Ecto neural progenitor cell (in vitro differentiated cells): ENCODE results near the gene EXD3.
"Not testable (repeated sequence)": the region's sequence is repeated elsewhere in the genome, so short reads cannot be mapped to it uniquely, and the experiment has no call there.

Experiments
- DNase-seq: peaks from one replicate; pipeline ENCODE4 v3.0.0-alpha.2; 2018; ENCODE audit warnings: low spot score

The EXD3 gene

GRCh38 chr9:137422604-137423513 is at the start of gene EXD3, which contains the start of gene NOXA1:
Gene EXD3, minus strand, starts transcription at chr9:137423162. Its CDS starts 27,805 bp downstream, at chr9:137395357.
Gene NOXA1, plus strand, starts transcription at chr9:137423393. Its CDS starts 137 bp downstream, at chr9:137423530.
- DNase-seq = peak; percentile 97

GRCh38 chr9:137470785-137471184 is 47.8 kb upstream of the EXD3 start:
- no peak for DNase-seq

- no peak for DNase-seq
Observed at GRCh38 chr9:137467896-137468295, 44.9 kb upstream of the EXD3 start.

GRCh38 chr9:137467161-137467581 is 44.2 kb upstream of the EXD3 start:
- no peak for DNase-seq

GRCh38 chr9:137466389-137467085 is 43.6 kb upstream of the EXD3 start:
- not testable (repeated sequence) for DNase-seq

- DNase-seq = no peak
Observed at GRCh38 chr9:137465720-137466388, 42.9 kb upstream of the EXD3 start.

GRCh38 chr9:137465000-137465719 is 42.2 kb upstream of the EXD3 start:
- peak; percentile 41 for DNase-seq

- DNase-seq = peak; percentile 43
Observed at GRCh38 chr9:137464291-137464999, 41.5 kb upstream of the EXD3 start.

GRCh38 chr9:137463931-137464290 is 40.9 kb upstream of the EXD3 start:
- no peak for DNase-seq

- no peak for DNase-seq
Observed at GRCh38 chr9:137462986-137463930, 40.3 kb upstream of the EXD3 start.

GRCh38 chr9:137462396-137462985 is 39.5 kb upstream of the EXD3 start:
- no peak for DNase-seq

GRCh38 chr9:137461663-137462395 is 38.9 kb upstream of the EXD3 start:
- peak; percentile 88 for DNase-seq

GRCh38 chr9:137461316-137461662 is 38.3 kb upstream of the EXD3 start:
- no peak for DNase-seq

GRCh38 chr9:137460363-137461315 is 37.7 kb upstream of the EXD3 start:
- no peak for DNase-seq

GRCh38 chr9:137459601-137460362 is 36.8 kb upstream of the EXD3 start:
- DNase-seq = no peak

GRCh38 chr9:137459152-137459600 is 36.2 kb upstream of the EXD3 start, which contains the start of gene NSMF:
Gene NSMF, minus strand, starts transcription at chr9:137459334. Its CDS starts 232 bp downstream, at chr9:137459102.
- DNase-seq = peak; percentile 96
